Measurements from ENCODE around the gene IL17RD.

DNA sequence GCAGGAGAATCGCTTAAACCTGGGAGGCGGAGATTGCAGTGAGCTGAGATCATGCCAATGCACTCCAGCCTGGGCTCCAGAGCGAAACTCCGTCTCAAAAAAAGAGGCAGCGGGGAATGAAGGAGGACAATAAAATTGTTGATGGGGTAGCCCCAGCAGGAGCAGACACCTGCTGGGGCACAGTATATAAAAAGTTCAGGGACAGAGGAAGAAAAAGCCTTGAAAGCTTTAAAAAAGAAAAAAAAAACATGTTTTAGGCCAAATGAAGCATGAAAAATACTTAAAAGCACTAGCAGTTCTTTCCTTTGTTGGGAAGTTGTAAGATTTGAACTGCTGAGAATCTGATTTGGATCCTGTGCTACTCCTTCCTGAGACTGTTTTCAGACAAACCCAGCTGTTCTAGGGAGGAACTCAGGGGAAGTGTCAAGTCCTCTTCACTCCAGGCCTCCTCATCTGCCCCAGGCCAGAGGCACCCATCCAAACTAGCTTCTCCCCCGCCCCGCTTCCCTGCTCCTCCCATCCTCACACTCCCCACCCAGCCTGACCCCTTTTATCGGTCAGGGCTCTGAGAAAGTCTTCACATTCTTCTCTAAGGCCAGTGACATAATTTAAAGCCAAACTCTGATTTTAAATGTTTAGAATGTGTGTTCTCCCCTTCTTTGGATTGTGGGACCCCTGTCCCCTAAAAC, 4.9 kb downstream of the IL17RD start:
- TF ChIP-seq, protein P1, sequence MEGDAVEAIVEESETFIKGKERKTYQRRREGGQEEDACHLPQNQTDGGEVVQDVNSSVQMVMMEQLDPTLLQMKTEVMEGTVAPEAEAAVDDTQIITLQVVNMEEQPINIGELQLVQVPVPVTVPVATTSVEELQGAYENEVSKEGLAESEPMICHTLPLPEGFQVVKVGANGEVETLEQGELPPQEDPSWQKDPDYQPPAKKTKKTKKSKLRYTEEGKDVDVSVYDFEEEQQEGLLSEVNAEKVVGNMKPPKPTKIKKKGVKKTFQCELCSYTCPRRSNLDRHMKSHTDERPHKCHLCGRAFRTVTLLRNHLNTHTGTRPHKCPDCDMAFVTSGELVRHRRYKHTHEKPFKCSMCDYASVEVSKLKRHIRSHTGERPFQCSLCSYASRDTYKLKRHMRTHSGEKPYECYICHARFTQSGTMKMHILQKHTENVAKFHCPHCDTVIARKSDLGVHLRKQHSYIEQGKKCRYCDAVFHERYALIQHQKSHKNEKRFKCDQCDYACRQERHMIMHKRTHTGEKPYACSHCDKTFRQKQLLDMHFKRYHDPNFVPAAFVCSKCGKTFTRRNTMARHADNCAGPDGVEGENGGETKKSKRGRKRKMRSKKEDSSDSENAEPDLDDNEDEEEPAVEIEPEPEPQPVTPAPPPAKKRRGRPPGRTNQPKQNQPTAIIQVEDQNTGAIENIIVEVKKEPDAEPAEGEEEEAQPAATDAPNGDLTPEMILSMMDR (tag by site-specific recombination; IDR thresholded peaks at IDR 0.05): no peak
- no peak for TF ChIP-seq KLF10 (tag by site-specific recombination; IDR thresholded peaks at IDR 0.05)
- TF ChIP-seq KLF16 (tag by site-specific recombination; IDR thresholded peaks at IDR 0.05): no peak
- TF ChIP-seq, protein P2, sequence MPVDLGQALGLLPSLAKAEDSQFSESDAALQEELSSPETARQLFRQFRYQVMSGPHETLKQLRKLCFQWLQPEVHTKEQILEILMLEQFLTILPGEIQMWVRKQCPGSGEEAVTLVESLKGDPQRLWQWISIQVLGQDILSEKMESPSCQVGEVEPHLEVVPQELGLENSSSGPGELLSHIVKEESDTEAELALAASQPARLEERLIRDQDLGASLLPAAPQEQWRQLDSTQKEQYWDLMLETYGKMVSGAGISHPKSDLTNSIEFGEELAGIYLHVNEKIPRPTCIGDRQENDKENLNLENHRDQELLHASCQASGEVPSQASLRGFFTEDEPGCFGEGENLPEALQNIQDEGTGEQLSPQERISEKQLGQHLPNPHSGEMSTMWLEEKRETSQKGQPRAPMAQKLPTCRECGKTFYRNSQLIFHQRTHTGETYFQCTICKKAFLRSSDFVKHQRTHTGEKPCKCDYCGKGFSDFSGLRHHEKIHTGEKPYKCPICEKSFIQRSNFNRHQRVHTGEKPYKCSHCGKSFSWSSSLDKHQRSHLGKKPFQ (tag by site-specific recombination; IDR thresholded peaks at IDR 0.05): no peak
- no peak for TF ChIP-seq ZNF350 (tag by site-specific recombination; IDR thresholded peaks at IDR 0.05)
- no peak for TF ChIP-seq ZNF549 (tag by site-specific recombination; IDR thresholded peaks at IDR 0.05)
- TF ChIP-seq ZNF175 (tag by site-specific recombination; IDR thresholded peaks at IDR 0.05): no peak
- no peak for TF ChIP-seq ZNF202 (tag by site-specific recombination; IDR thresholded peaks at IDR 0.05; ENCODE audit: borderline replicate concordance)
